ENCODE results near the gene ZNF423.

ZNF423 gene

DNA sequence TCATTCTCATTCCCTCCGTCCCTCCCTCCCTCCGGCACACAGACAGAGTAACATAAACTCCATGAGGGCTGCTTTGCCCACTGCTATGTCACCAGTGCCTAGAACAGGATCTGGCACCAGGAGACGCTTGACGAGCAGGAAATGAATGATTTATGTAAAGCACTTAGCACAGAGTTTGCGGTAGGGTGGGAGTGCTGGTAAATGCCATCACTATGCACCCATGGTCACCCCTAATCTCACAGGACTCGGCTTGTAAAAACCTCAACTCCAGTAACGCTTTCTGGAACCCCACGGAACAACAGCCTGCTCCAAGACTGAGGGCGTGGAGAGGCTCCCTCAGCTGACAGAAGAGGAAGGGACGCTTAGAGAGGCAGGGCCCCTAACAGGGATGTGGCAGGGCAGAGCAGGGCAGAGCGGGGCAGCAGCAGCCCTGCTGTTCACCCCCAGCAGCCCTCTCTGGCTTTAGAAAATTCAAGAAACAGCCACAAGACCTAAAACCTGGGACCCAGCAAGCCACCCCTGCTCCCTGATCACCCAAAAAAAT lies 325.4 kb downstream of the ZNF423 start:
- DNase-seq (ENCODE audit: low read depth), result no peak

- no peak for DNase-seq (ENCODE audit: low read depth)
Observed at GRCh38 chr16:49529411-49530045, 326.4 kb downstream of the ZNF423 start.

DNA sequence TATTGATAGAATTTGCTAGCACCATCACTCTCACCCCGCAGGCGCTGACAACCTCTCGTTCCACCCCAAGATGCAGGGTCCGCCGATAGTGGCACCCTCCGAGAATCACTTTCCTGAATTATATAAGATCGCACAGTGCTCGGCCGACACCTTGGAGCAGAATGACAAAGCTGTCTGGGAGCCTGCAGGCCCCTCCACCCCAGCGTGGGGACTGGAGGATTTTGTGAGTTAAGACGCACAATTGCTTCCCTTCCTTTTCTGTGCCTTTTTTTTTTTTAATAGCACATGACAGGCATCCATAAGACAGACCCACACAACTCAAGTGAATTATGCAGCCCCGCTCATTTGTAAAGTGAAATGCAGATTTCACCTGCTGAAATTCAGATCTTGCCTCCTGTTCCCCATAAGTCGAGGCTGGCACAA lies 327.0 kb downstream of the ZNF423 start:
- no peak for DNase-seq (ENCODE audit: low read depth)

DNA sequence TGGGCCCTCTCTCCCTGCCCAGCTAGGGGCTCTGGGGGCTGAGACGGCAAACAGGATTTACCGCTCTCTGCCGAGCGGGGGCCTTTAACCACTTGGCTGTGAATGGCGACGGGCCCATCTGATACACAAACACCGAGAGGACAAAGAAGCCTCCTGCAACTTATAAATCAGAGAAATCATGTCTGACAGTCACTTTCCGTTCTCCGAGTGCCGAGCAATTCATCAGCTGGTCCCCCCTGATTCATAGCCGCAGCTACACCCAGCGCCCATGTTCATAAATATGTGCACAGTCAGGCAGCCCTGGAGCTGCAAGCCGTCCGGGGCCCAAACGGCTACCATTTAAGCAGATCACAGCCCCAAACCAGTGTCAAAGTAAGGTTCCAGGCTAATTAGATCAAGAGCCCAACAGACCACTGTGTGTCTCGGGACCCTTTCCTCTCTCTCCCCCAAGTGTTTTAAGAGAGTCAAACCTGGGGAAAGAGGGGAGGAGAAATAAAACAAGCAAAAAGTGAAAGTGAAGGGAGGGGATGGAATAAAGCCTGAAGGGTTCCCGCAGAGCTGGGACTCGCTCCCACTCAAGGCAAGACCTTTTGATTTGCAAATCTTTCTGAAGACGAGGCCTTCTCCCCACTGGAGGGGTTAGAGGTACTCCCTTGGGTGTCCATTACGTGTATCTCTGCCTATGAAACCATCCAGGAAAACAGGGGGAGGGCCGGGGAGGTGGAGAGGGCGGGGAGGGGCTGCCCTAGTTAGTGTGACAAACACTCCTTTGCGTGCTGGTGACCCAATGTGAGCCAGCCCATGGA lies 327.6 kb downstream of the ZNF423 start:
- peak; percentile 30 for DNase-seq (ENCODE audit: low read depth)

- DNase-seq (ENCODE audit: low read depth), result no peak
Observed at GRCh38 chr16:49527611-49528010, 328.3 kb downstream of the ZNF423 start.

DNA sequence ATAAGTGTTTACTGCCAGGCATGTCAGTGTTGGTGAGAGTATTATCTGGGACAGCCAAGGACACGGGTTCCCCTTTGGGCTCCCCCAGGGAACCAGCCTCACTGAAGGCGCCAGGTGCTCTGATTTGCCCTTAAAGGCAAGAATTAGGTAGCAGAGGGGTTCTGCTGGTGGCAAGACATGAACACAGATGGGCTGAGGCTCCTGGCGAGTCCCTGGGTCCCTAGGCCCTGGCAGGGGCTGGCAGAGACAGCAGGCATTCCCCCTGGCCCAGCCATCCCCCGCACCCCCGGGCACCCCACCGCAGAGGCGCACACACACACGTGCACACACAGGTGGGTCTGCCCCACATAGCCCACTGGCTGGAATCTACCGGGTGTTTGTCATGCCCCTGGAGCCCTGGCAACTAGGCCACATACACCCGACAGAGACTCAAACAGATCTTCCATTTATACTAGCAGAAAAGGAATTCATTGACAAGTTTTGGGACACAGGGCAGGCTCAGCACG lies 329.0 kb downstream of the ZNF423 start:
- DNase-seq (ENCODE audit: low read depth), result no peak

GRCh38 chr16:49524947-49525315 lies 331.0 kb downstream of the ZNF423 start:
- no peak for DNase-seq (ENCODE audit: low read depth)

DNA sequence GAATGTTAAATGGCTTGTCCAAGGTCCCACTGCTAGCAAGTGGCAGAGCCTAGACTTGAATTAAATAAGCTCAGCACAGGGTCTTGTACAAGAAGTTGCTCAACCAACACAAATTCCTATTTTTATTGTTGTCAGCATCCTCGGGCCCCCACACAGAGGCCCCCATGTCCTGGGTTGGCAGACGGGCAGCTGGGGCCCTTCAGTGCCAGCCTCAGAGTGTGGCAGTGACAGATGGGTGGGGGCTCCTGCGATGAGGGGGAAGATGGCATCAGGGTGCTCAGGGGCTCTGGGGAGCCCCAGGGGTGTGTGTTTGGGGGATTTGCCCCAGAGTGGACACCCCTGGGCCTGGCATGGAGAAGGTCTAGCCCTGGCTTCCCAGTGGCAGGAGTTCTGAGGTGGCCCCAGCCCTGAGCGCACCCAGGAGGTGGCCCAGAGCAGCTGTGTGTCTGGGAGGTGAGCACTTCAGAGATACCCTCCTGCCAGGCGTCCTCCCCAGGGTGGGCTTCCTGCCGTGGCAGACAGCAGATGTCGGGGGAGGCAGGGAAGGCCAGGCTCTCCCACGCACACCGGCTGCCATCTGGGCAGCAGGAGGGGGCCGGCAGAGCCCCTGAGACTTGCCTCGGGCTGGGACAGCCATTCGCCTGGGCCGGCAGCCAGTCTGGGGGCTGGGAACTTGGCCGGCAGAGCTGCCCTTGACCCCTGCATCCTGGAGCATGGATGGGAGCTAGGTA lies 331.5 kb downstream of the ZNF423 start:
- no peak for DNase-seq (ENCODE audit: low read depth)

GRCh38 chr16:49523435-49524159 lies 332.3 kb downstream of the ZNF423 start:
- DNase-seq (ENCODE audit: low read depth), result no peak

GRCh38 chr16:49521734-49522325 lies 334.1 kb downstream of the ZNF423 start:
- DNase-seq (ENCODE audit: low read depth), result no peak

- no peak for DNase-seq (ENCODE audit: low read depth)
Observed at GRCh38 chr16:49520492-49521038, 335.3 kb downstream of the ZNF423 start.

DNA sequence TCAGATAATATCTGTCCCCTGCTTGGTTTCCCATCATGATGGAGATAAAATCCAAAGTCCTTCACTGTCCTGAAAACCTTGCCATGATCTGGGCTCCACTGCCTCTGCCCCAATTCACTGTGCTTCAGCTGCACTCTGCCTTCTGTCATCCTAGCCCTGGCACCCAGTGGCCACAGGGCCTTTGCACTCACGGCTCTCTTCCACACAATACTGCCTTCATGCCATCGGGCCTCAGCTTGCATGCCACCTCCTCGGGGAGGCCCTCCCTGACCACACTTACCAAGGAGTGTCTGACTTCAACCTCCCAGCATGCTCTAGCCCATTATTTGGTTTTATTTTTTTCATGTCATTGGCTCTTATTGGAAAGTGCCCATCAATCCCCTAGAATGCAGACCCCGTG lies 336.2 kb downstream of the ZNF423 start:
- no peak for DNase-seq (ENCODE audit: low read depth)

- no peak for DNase-seq (ENCODE audit: low read depth)
Observed at GRCh38 chr16:49519008-49519656, 336.8 kb downstream of the ZNF423 start.

- no peak for DNase-seq (ENCODE audit: low read depth)
Observed at GRCh38 chr16:49516382-49517036, 339.4 kb downstream of the ZNF423 start.

GRCh38 chr16:49515861-49516260 lies 340.1 kb downstream of the ZNF423 start:
- DNase-seq (ENCODE audit: low read depth), result no peak

GRCh38 chr16:49515016-49515565 lies 340.8 kb downstream of the ZNF423 start:
- DNase-seq (ENCODE audit: low read depth), result no peak

GRCh38 chr16:49514073-49514980 lies 341.6 kb downstream of the ZNF423 start:
- no peak for DNase-seq (ENCODE audit: low read depth)

DNA sequence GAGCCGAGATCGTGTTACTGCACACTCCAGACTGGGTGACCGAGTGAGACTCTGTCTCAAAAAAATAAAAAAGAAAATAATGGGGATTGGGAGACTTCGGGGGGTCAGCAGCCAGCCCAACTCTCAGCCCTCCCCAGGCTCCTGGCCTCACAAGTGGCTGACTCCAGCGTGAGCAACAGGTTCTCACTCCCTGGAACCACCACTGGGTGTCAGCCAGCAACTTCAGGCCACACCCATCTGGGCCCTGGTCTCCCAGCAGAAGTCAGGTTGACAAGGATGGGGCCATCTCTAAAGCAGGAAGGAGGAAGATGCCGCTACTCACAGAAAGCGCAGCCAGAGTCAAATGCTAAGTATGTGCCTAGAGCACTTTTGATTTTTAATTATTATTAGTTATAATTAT lies 342.9 kb downstream of the ZNF423 start:
- DNase-seq (ENCODE audit: low read depth), result no peak

All from EH (cell line).